Tibial nerve (tissue), 4 donors: Measurements from ENCODE around the gene MMP25.

Experiments
- EP300 ChIP-seq, 2 donors: sonication (generic); formaldehyde crosslinking; IDR thresholded peaks; one replicate each; pipeline ENCODE4 v1.6.1; 2017; ENCODE audit warnings: antibody characterized with exemption in 2 of 2, mild to moderate bottlenecking in 1 of 2
- POLR2A ChIP-seq, 2 donors: fragments of 450-650 bp; IDR thresholded peaks; one replicate each; pipeline ENCODE4 v1.6.1; 2017; ENCODE audit warnings: antibody characterized with exemption in 2 of 2, mild to moderate bottlenecking in 2 of 2, moderate library complexity in 2 of 2
- TF ChIP-seq, protein P1 (sequence below), 5 experiments: fragments of 200-600 bp in 3 of 5; fragments of 450-650 bp in 2 of 5; sonication (generic) in 3 of 5; IDR thresholded peaks; one replicate each; pipeline ENCODE4 v1.5.1; 2016 to 2019; ENCODE audit warnings: antibody characterized with exemption in 5 of 5, mild to moderate bottlenecking in 3 of 5, moderate library complexity in 2 of 5

DNA sequence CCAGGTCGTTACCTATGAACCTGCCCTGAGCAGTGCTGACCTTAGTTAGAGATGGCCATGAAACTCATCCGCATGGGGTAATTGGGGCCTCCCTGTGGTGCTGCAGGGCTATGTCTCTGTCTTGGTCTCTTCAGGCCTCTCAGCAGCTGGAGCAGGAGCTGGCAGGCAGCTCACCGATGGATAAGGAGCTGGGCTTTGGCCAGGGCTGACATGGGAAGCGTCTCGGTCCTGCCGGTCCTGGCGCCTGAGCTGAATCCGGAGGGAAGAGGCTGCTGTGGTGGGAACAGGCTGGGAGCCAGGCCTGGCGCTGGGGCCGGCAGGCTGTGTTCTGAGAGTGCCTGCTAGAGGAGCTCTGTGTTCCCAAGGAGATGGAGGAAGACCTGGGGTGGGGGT is 29.2 kb downstream of the MMP25 start:
- TF ChIP-seq, protein P1, sequence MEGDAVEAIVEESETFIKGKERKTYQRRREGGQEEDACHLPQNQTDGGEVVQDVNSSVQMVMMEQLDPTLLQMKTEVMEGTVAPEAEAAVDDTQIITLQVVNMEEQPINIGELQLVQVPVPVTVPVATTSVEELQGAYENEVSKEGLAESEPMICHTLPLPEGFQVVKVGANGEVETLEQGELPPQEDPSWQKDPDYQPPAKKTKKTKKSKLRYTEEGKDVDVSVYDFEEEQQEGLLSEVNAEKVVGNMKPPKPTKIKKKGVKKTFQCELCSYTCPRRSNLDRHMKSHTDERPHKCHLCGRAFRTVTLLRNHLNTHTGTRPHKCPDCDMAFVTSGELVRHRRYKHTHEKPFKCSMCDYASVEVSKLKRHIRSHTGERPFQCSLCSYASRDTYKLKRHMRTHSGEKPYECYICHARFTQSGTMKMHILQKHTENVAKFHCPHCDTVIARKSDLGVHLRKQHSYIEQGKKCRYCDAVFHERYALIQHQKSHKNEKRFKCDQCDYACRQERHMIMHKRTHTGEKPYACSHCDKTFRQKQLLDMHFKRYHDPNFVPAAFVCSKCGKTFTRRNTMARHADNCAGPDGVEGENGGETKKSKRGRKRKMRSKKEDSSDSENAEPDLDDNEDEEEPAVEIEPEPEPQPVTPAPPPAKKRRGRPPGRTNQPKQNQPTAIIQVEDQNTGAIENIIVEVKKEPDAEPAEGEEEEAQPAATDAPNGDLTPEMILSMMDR (IDR thresholded peaks at IDR 0.05), result no peak
- TF ChIP-seq POLR2A (IDR thresholded peaks at IDR 0.05) (no peak), EP300 (IDR thresholded peaks at IDR 0.05) (no peak)
